Tibial nerve (tissue), 4 donors: ENCODE results near the gene PRRG2. TPM values are rescaled to one million over a fixed set of nuclear protein-coding genes. Genes with fewer than 3 reads are reported as not detected.

ENCODE experiments used
- small RNA-seq: library from RNA; depleted of rRNA; stranded (forward); fragments of <200 nt; gene quantifications from one replicate; pipeline ENCODE3, GENCODE V24; 2016
- total RNA-seq, 4 donors: library from RNA; depleted of rRNA; stranded (reverse); fragments of >200 nt; gene quantifications; one replicate each; pipeline ENCODE4 v1.1.0, GENCODE V29; 2016

The PRRG2 gene
- total RNA-seq, 4 donors from 2014 or later: 0.42 to 0.78 (median 0.44) TPM; not detected in 1

Small RNA genes lying within 50 kb of the gene (small RNA-seq; reads per million reads assigned to genes)
- gene RF00019: not detected

Other genes with a start within 250 kb of the PRRG2 start
- gene CD37, start 245.9 kb upstream of the PRRG2 start, total RNA-seq: 10 to 100 TPM in 3 of 4 donors, 1 to 10 TPM in 1; 9.8 to 18.6 (median 15.8) TPM
- 10 to 100 TPM; 17.8 to 39.0 (median 21.4) TPM for gene TEAD2, start 218.9 kb upstream of the PRRG2 start, total RNA-seq
- not detected for gene DKKL1, start 217.4 kb upstream of the PRRG2 start, total RNA-seq
- gene KASH5, start 193.1 kb upstream of the PRRG2 start, total RNA-seq: not detected
- not detected for gene PTH2, start 157.9 kb upstream of the PRRG2 start, total RNA-seq
- gene GFY, start 155.9 kb upstream of the PRRG2 start, total RNA-seq: not detected
- 1 to 10 TPM; 2.4 to 7.1 (median 6.2) TPM for gene SLC17A7, start 139.8 kb upstream of the PRRG2 start, total RNA-seq
- gene PIH1D1, start 129.5 kb upstream of the PRRG2 start, total RNA-seq: 100 to 1,000 TPM in 3 of 4 donors, 10 to 100 TPM in 1; 85.0 to 128 (median 110) TPM
- gene ALDH16A1, start 128.1 kb upstream of the PRRG2 start, total RNA-seq: 10 to 100 TPM; 33.9 to 70.5 (median 63.5) TPM
- 10 to 100 TPM in 2 of 4 donors, 1 to 10 TPM in 2; 3.6 to 13.8 (median 8.4) TPM for gene FLT3LG, start 107.1 kb upstream of the PRRG2 start, total RNA-seq
- gene RPL13A, start 93.7 kb upstream of the PRRG2 start, total RNA-seq: 1,000 to 10,000 TPM; 3,111 to 3,948 (median 3,333) TPM
- gene RPS11, start 84.9 kb upstream of the PRRG2 start, total RNA-seq: 1,000 to 10,000 TPM; 3,554 to 5,283 (median 4,154) TPM
- 100 to 1,000 TPM; 231 to 410 (median 298) TPM for gene FCGRT, start 68.7 kb upstream of the PRRG2 start, total RNA-seq
- gene RCN3, start 53.3 kb upstream of the PRRG2 start, total RNA-seq: 100 to 1,000 TPM in 1 of 4 donors, 10 to 100 TPM in 3; 37.9 to 162 (median 49.9) TPM
- 10 to 100 TPM; 43.0 to 83.1 (median 71.9) TPM for gene NOSIP, start 760 bp upstream of the PRRG2 start, total RNA-seq
- 10 to 100 TPM; 11.6 to 32.7 (median 18.1) TPM for gene PRR12, start 9.9 kb downstream of the PRRG2 start, total RNA-seq
- gene RRAS, start 58.8 kb downstream of the PRRG2 start, total RNA-seq: 100 to 1,000 TPM in 3 of 4 donors, 10 to 100 TPM in 1; 81.6 to 190 (median 162) TPM
- 10 to 100 TPM; 20.1 to 53.7 (median 31.1) TPM for gene SCAF1, start 60.9 kb downstream of the PRRG2 start, total RNA-seq
- gene IRF3, start 84.5 kb downstream of the PRRG2 start, total RNA-seq: 10 to 100 TPM; 41.4 to 85.2 (median 72.4) TPM
- gene BCL2L12, start 84.6 kb downstream of the PRRG2 start, total RNA-seq: 1 to 10 TPM; 4.7 to 6.8 (median 5.8) TPM
- 100 to 1,000 TPM; 106 to 147 (median 132) TPM for gene PRMT1, start 96.0 kb downstream of the PRRG2 start, total RNA-seq
- 1 to 10 TPM in 2 of 4 donors, not detected in 2; 1.5 to 4.3 TPM for gene ADM5, start 108.3 kb downstream of the PRRG2 start, total RNA-seq
- 1 to 10 TPM in 3 of 4 donors, under 1 TPM in 1; 0.44 to 4.1 (median 2.2) TPM for gene CPT1C, start 109.8 kb downstream of the PRRG2 start, total RNA-seq
- 1 to 10 TPM; 1.1 to 2.5 (median 1.6) TPM for gene TSKS, start 182.0 kb downstream of the PRRG2 start, total RNA-seq
- gene AP2A1, start 185.7 kb downstream of the PRRG2 start, total RNA-seq: 100 to 1,000 TPM in 2 of 4 donors, 10 to 100 TPM in 2; 92.9 to 117 (median 104) TPM
- gene FUZ, start 232.0 kb downstream of the PRRG2 start, total RNA-seq: 10 to 100 TPM; 19.0 to 31.7 (median 26.8) TPM
- 10 to 100 TPM; 26.2 to 54.0 (median 29.4) TPM for gene MED25, start 237.0 kb downstream of the PRRG2 start, total RNA-seq